ENCODE results near the gene ZGPAT. TPM values are rescaled to one million over a fixed set of nuclear protein-coding genes. Genes with fewer than 3 reads are reported as not detected.
"Not testable (repeated sequence)": the region's sequence is repeated elsewhere in the genome, so short reads cannot be mapped to it uniquely, and the experiment has no call there.

Gene ZGPAT
- total RNA-seq: 10 to 100 TPM; 13.4 to 20.8 (median 15.5) TPM

GRCh38 chr20:63707558-63708300 is at the start of gene ZGPAT, which contains the start of gene ARFRP1:
TSS of gene ZGPAT (plus strand) at chr20:63708039. CDS start at chr20:63708581, 542 bp downstream.
TSS of gene ARFRP1 (minus strand) at chr20:63707976. CDS start at chr20:63707091, 885 bp downstream.
- in situ Hi-C loops (cut with MboI; ENCODE audit: low sequenced_read_pairs in 4 of 4): no loop called here
- DNase-seq (peak; percentile 81 to 86), ATAC-seq (peak; percentile 93 to 95)
- H3K9me3 ChIP-seq: no peaks in the 10 kb centered on the region
- intact Hi-C loops (cut with DNase I; ENCODE audit: low total_unique reads): loop anchor here (1.0 kb wide), 1 partner anchor 33 kb away; no protein-coding TSS in a partner anchor
- TF ChIP-seq POLR2A (IDR thresholded peaks at IDR 0.05) (peak; percentile 53 to 77), CTCF (IDR thresholded peaks at IDR 0.05 in 4 of 5, conservative IDR thresholded peaks at IDR 0.05 in 1 of 5) (peak in 1 of 5 experiments; percentile 14)
- peak within 1 kb of the TSS; percentile 80 to 91 (median 90) for H3K27ac ChIP-seq
- H3K27me3 ChIP-seq: no peaks in the 10 kb centered on the region
- peak within 1 kb of the TSS; percentile 76 to 90 (median 85) for H3K4me3 ChIP-seq
- H3K4me1 ChIP-seq: peaks cover 11 to 23% of the 10 kb centered on the region in 2 donors
- H3K36me3 ChIP-seq: peaks cover 0 to 49% of the 10 kb centered on the region in 2 donors

- H3K4me3 ChIP-seq: peak overlapping the region; percentile 78 to 94 (median 89)
- H3K36me3 ChIP-seq: peaks cover 0 to 22% of the 10 kb centered on the region in 2 donors
- H3K27ac ChIP-seq: peak overlapping the region; percentile 91 to 96 (median 92)
- no peaks in the 10 kb centered on the region for H3K9me3 ChIP-seq
- H3K4me1 ChIP-seq: peaks cover 18 to 22% of the 10 kb centered on the region in 2 donors
- DNase-seq: no peak
- intact Hi-C loops (cut with DNase I; ENCODE audit: low total_unique reads) (loop anchor here (1.0 to 2.0 kb wide), 3 partner anchors 16 to 207 kb away; partner anchors contain the start of genes GMEB2 and TPD52L2), in situ Hi-C loops (cut with MboI; ENCODE audit: low sequenced_read_pairs in 4 of 4) (loop anchor here in 1 of 4 donors (10.0 kb wide), 1 partner anchor 56 kb away; no protein-coding TSS in a partner anchor)
- peak; percentile 4 to 8 for ATAC-seq
- TF ChIP-seq POLR2A (IDR thresholded peaks at IDR 0.05) (no peak), CTCF (IDR thresholded peaks at IDR 0.05 in 4 of 5, conservative IDR thresholded peaks at IDR 0.05 in 1 of 5) (no peak)
- peaks cover 0 to under 1% (median 0%) of the 10 kb centered on the region in 3 donors for H3K27me3 ChIP-seq
Measured at GRCh38 chr20:63658749-63659187, 49.1 kb upstream of the ZGPAT start.

- in situ Hi-C loops (cut with MboI; ENCODE audit: low sequenced_read_pairs in 4 of 4) (loop anchor here in 1 of 4 donors (10.0 kb wide), 1 partner anchor 55 kb away; no protein-coding TSS in a partner anchor), intact Hi-C loops (cut with DNase I; ENCODE audit: low total_unique reads) (loop anchor here (2.0 kb wide), 1 partner anchor 17 kb away; no protein-coding TSS in a partner anchor)
- H3K36me3 ChIP-seq: peaks cover 0 to 22% of the 10 kb centered on the region in 2 donors
- DNase-seq: no peak
- peaks cover 18 to 22% of the 10 kb centered on the region in 2 donors for H3K4me1 ChIP-seq
- peak overlapping the region; percentile 78 to 94 (median 89) for H3K4me3 ChIP-seq
- ATAC-seq: no peak
- H3K9me3 ChIP-seq: no peaks in the 10 kb centered on the region
- peak overlapping the region; percentile 91 to 96 (median 92) for H3K27ac ChIP-seq
- no peak for TF ChIP-seq POLR2A (IDR thresholded peaks at IDR 0.05)
- TF ChIP-seq CTCF (IDR thresholded peaks at IDR 0.05 in 4 of 5, conservative IDR thresholded peaks at IDR 0.05 in 1 of 5): no peak
- H3K27me3 ChIP-seq: no peaks in the 10 kb centered on the region
Measured at GRCh38 chr20:63659370-63659769, 48.5 kb upstream of the ZGPAT start.

- DNase-seq; H3K27ac ChIP-seq; intact Hi-C loops (cut with DNase I; ENCODE audit: low total_unique reads); H3K27me3 ChIP-seq; in situ Hi-C loops (cut with MboI; ENCODE audit: low sequenced_read_pairs in 4 of 4); ATAC-seq; H3K9me3 ChIP-seq; H3K4me3 ChIP-seq: not testable (repeated sequence)
- Histone ChIP-seq H3K36me3 (peaks cover 0 to 22% of the 10 kb centered on the region in 2 donors), H3K4me1 (peaks cover 18 to 22% of the 10 kb centered on the region in 2 donors)
Measured at GRCh38 chr20:63660174-63660573, 47.7 kb upstream of the ZGPAT start.

GRCh38 chr20:63660622-63661021 is 47.2 kb upstream of the ZGPAT start:
- ATAC-seq (no peak), DNase-seq (no peak)
- Histone ChIP-seq H3K4me3 (no peak overlapping the region), H3K27ac (no peak overlapping the region), H3K27me3 (no peaks in the 10 kb centered on the region), H3K9me3 (no peaks in the 10 kb centered on the region), H3K4me1 (peaks cover 18 to 22% of the 10 kb centered on the region in 2 donors), H3K36me3 (peaks cover 0 to 22% of the 10 kb centered on the region in 2 donors)
- in situ Hi-C loops (cut with MboI; ENCODE audit: low sequenced_read_pairs in 4 of 4) (no loop called here), intact Hi-C loops (cut with DNase I; ENCODE audit: low total_unique reads) (no loop called here)
- TF ChIP-seq POLR2A (IDR thresholded peaks at IDR 0.05) (no peak), CTCF (IDR thresholded peaks at IDR 0.05 in 4 of 5, conservative IDR thresholded peaks at IDR 0.05 in 1 of 5) (no peak)
